ENCODE data around the gene BNIP5. TPM values are rescaled to one million over a fixed set of nuclear protein-coding genes. Genes with fewer than 3 reads are reported as not detected.

Gene BNIP5
- total RNA-seq, 1 experiment from 2014 or later, result not detected

DNA sequence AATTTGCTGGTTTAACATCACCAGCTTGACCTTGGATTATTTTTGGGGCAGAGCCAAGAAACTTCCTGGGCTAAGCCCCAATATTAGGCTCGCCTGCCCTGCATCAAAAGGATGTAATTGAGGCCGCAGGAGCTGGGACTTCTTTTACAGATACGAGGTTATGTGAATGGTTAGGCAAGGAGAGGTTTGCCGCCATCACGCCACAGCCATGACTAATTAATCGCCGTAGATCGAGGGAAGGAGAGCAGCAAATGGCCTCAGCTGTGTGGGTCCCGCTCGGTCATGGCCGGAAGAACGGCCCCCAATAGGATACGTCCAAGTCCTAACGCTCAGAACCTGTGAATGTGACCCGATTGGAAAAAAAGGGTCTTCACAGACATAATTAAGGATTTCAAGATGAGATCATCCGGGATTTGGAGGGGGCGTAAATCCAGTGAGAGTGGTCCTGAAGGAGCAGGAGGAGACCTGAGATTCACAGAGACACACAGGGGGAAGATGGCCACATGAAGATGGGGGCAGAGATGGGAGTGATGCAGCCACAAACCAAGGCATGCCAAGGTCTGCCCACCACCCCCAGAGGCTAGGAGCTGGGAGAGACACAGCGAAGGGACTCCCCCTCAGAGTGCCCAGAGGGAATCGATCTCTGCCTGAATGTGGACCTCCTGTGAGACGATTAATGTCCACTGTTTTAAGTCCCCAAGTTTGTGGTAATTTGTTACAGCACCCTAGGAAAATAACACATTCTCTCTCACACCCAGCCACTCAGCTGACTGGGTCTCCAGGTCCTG, 10.0 kb upstream of the BNIP5 start:
- Histone ChIP-seq H3K36me3 (ENCODE audit: low read depth) (no peaks in the 10 kb centered on the region), H3K79me2 (ENCODE audit: low read depth) (no peaks in the 10 kb centered on the region), H3K27me3 (ENCODE audit: insufficient read depth, low read depth) (no peaks in the 10 kb centered on the region), H3K9me3 (ENCODE audit: insufficient read depth, low read depth) (no peaks in the 10 kb centered on the region), H3K4me2 (no peak overlapping the region), H3F3A (ENCODE audit: insufficient read depth, low read depth) (peaks cover 11% of the 10 kb centered on the region; the same call in 1 of the 2 replicates), H2AFZ (no peak overlapping the region), H3K4me1 (replicated peaks; ENCODE audit: insufficient read depth) (peaks cover 19% of the 10 kb centered on the region), H3K27ac (no peak overlapping the region), H3K9me2 (ENCODE audit: insufficient read depth) (no peaks in the 10 kb centered on the region), H4K20me1 (ENCODE audit: insufficient read depth) (no peaks in the 10 kb centered on the region), H3K4me3 (no peak overlapping the region)
- no peak for TF ChIP-seq EZH2 (IDR thresholded peaks at IDR 0.05; ENCODE audit: low read depth)
- TF ChIP-seq, protein P1, sequence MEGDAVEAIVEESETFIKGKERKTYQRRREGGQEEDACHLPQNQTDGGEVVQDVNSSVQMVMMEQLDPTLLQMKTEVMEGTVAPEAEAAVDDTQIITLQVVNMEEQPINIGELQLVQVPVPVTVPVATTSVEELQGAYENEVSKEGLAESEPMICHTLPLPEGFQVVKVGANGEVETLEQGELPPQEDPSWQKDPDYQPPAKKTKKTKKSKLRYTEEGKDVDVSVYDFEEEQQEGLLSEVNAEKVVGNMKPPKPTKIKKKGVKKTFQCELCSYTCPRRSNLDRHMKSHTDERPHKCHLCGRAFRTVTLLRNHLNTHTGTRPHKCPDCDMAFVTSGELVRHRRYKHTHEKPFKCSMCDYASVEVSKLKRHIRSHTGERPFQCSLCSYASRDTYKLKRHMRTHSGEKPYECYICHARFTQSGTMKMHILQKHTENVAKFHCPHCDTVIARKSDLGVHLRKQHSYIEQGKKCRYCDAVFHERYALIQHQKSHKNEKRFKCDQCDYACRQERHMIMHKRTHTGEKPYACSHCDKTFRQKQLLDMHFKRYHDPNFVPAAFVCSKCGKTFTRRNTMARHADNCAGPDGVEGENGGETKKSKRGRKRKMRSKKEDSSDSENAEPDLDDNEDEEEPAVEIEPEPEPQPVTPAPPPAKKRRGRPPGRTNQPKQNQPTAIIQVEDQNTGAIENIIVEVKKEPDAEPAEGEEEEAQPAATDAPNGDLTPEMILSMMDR (conservative IDR thresholded peaks at IDR 0.05), result no peak
- BruUV-seq (replicated peaks), result no TSS peak
- CTCF ChIA-PET, result no interaction called here
- no peak for DNase-seq
- POLR2A ChIA-PET (ENCODE audit: unreplicated experiment), result no interaction called here
- intact Hi-C loops (cut with micrococcal nuclease; ENCODE audit: unreplicated experiment), result no loop called here

DNA sequence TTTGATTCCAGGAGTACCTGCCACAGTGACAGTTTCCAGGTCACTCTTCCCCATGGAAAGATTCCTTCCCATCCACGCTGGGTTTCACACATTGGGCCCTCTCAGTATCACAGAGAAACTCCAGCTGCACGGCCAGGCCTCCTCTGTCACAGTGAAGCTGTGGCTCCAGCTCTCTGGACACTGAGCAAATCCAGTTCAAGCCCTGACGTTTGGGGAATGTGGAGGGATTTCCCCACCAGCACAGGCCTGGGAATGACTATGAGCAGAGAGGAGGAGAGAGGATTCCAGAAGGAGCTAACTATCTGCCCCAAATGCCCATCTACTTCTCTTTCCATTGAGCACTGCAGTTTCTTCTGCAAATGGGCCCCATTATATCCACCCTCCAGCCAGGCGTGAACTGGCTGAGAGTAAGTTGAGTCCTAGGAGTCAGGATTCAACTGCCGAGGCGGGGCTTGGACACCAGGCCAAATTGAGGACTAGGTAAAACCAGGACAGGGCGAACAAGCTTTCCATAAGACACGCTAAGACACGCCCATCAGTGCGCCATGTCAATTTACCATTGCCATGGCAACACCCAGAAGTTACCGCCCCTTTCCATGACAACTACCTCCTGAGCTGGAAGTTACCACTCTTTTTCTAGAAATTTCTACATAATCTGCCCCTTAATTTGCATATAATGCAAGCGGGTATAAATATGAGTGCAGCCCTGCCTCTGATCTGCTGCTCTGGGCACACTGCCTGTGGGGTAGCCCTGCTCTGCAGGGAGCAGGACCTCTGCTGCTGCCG, 9.2 kb upstream of the BNIP5 start:
- no peaks in the 10 kb centered on the region for H3K9me3 ChIP-seq (ENCODE audit: insufficient read depth, low read depth)

DNA sequence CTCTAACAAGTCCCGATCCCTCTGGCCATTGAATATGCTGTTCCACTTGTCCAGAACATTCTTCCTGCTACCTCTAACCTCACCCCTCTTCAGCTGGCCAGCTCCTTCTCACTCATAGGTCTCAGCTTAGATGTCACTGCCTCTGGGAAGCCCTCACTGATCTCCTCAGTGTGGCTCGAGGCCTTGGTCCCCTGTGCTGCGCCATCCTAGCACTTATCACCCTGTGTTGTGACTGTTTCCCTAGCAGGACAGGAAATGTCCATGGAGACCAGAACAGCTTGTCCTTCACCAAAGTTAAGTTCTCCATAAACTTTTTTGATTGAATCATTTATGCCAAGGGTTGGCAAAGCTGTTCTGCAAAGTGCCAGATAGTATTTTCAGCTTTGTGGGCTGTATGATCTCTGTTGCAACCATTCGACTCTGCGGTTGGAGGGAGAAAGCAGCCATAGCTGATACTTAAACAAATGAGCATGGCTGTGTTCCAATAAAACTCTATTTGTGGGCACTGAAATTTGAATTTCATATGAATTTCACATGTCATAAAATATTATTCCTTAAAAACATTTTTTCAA, 6.5 kb upstream of the BNIP5 start:
- BruUV-seq (replicated peaks), result no TSS peak
- CTCF ChIA-PET, result no interaction called here

More for the DNA sequence above, 9.2 kb upstream of the BNIP5 start:
- BruUV-seq (replicated peaks), result no TSS peak
- ChIA-PET CTCF (no interaction called here), POLR2A (ENCODE audit: unreplicated experiment) (no interaction called here)
- no peak for DNase-seq
- H4K20me1 ChIP-seq (ENCODE audit: insufficient read depth), result no peaks in the 10 kb centered on the region
- no peaks in the 10 kb centered on the region for H3K36me3 ChIP-seq (ENCODE audit: low read depth)
- H3K4me2 ChIP-seq, result no peak overlapping the region
- no peaks in the 10 kb centered on the region for H3K79me2 ChIP-seq (ENCODE audit: low read depth)
- peaks cover 6% of the 10 kb centered on the region; the same call in 1 of the 2 replicates for H3F3A ChIP-seq (ENCODE audit: insufficient read depth, low read depth)
- peaks cover 12% of the 10 kb centered on the region for H3K4me1 ChIP-seq (replicated peaks; ENCODE audit: insufficient read depth)
- H2AFZ ChIP-seq, result no peak overlapping the region
- intact Hi-C loops (cut with micrococcal nuclease; ENCODE audit: unreplicated experiment), result no loop called here
- no peak overlapping the region for H3K27ac ChIP-seq
- TF ChIP-seq, protein P1 (conservative IDR thresholded peaks at IDR 0.05), result no peak
- no peak for TF ChIP-seq EZH2 (IDR thresholded peaks at IDR 0.05; ENCODE audit: low read depth)
- H3K4me3 ChIP-seq, result no peak overlapping the region
- no peaks in the 10 kb centered on the region for H3K27me3 ChIP-seq (ENCODE audit: insufficient read depth, low read depth)
- no peaks in the 10 kb centered on the region for H3K9me2 ChIP-seq (ENCODE audit: insufficient read depth)

More for the DNA sequence above, 6.5 kb upstream of the BNIP5 start:
- H4K20me1 ChIP-seq (ENCODE audit: insufficient read depth), result no peaks in the 10 kb centered on the region
- POLR2A ChIA-PET (ENCODE audit: unreplicated experiment), result no interaction called here
- H3K9me3 ChIP-seq (ENCODE audit: insufficient read depth, low read depth), result no peaks in the 10 kb centered on the region
- no peak overlapping the region for H3K4me3 ChIP-seq
- peaks cover 8% of the 10 kb centered on the region for H3K4me1 ChIP-seq (replicated peaks; ENCODE audit: insufficient read depth)
- H3K79me2 ChIP-seq (ENCODE audit: low read depth), result no peaks in the 10 kb centered on the region
- H3K9me2 ChIP-seq (ENCODE audit: insufficient read depth), result no peaks in the 10 kb centered on the region
- H3K4me2 ChIP-seq, result no peak overlapping the region
- H3F3A ChIP-seq (ENCODE audit: insufficient read depth, low read depth), result no peaks in the 10 kb centered on the region; the same call in 1 of the 2 replicates
- intact Hi-C loops (cut with micrococcal nuclease; ENCODE audit: unreplicated experiment), result no loop called here
- no peaks in the 10 kb centered on the region for H3K27me3 ChIP-seq (ENCODE audit: insufficient read depth, low read depth)
- H3K36me3 ChIP-seq (ENCODE audit: low read depth), result no peaks in the 10 kb centered on the region
- DNase-seq, result no peak
- H3K27ac ChIP-seq, result no peak overlapping the region
- H2AFZ ChIP-seq, result no peak overlapping the region
- TF ChIP-seq, protein P1 (conservative IDR thresholded peaks at IDR 0.05), result no peak
- no peak for TF ChIP-seq EZH2 (IDR thresholded peaks at IDR 0.05; ENCODE audit: low read depth)

All from PC-9 (cell line).